IMR-90 (cell line): ENCODE results near the gene FTO. TPM values are rescaled to one million over a fixed set of nuclear protein-coding genes. Genes with fewer than 3 reads are reported as not detected.
"Not testable (repeated sequence)": the region's sequence is repeated elsewhere in the genome, so short reads cannot be mapped to it uniquely, and the experiment has no call there.

Source experiments
- ATAC-seq: fragments of 200-7000 bp; cut with Tn5 transposase; 2 replicates; pipeline ENCODE4 v1.9.1; 2020; ENCODE audit warnings: low read depth, mild to moderate bottlenecking, moderate library complexity
- BruUV-seq: library from RNA; stranded (reverse); fragments of 400-500 nt; replicated peaks from 2 replicates; lab custom pipeline; 2021; lab: Mats Ljungman, UMichigan
- CTCF ChIA-PET: fragments of 300-600 bp; formaldehyde crosslinking; extraction: SDS; loops from one replicate; lab custom pipeline; 2021; ENCODE audit warnings: antibody characterized with exemption; lab: Yijun Ruan, JAX
- POLR2A ChIA-PET: fragments of 300-600 bp; sonication (Branson Sonifier 250); formaldehyde crosslinking; loops from one replicate; lab custom pipeline; 2022; ENCODE audit warnings: antibody characterized with exemption; ENCODE audit not compliant: unreplicated experiment; lab: Charles Lee
- DNase-seq: peaks from one replicate; pipeline ENCODE4 v3.0.0; 2013
- H2AFZ ChIP-seq: replicated peaks from 2 replicates; pipeline ENCODE3; 2013; ENCODE audit warnings: low read length, mild to moderate bottlenecking; ENCODE audit not compliant: poor library complexity
- H2AK5ac ChIP-seq: 2 replicates; pipeline ENCODE4 v1.6.1; 2013; ENCODE audit warnings: low read depth, low read length, inconsistent platforms
- H2AK9ac ChIP-seq: replicated peaks from 2 replicates; pipeline ENCODE3; 2013; ENCODE audit warnings: mild to moderate bottlenecking, low read depth, low read length, moderate library complexity; ENCODE audit not compliant: poor library complexity
- H2BK120ac ChIP-seq: 2 replicates; pipeline ENCODE4 v1.6.1; 2013; ENCODE audit warnings: low read depth, low read length, inconsistent platforms
- H2BK15ac ChIP-seq: 3 replicates; pipeline ENCODE4 v1.6.1; 2013; ENCODE audit warnings: low read depth, low read length, inconsistent platforms
- H2BK20ac ChIP-seq: 2 replicates; pipeline ENCODE4 v1.6.1; 2013; ENCODE audit warnings: low read depth, mild to moderate bottlenecking, inconsistent platforms, low read length, moderate library complexity
- H2BK5ac ChIP-seq: 2 replicates; pipeline ENCODE4 v1.6.1; 2013; ENCODE audit warnings: mild to moderate bottlenecking, low read depth, low read length, inconsistent platforms; ENCODE audit not compliant: poor library complexity, severe bottlenecking
- H3K14ac ChIP-seq: replicated peaks from 2 replicates; pipeline ENCODE4 v1.6.1; 2013; ENCODE audit warnings: low read depth, low read length, inconsistent platforms
- H3K18ac ChIP-seq: 2 replicates; pipeline ENCODE4 v1.6.1; 2013; ENCODE audit warnings: low read depth, low read length, control low read depth
- H3K23ac ChIP-seq: 2 replicates; pipeline ENCODE4 v1.6.1; 2013; ENCODE audit warnings: low read depth, low read length, inconsistent platforms
- H3K27ac ChIP-seq: 2 replicates; pipeline ENCODE4 v1.5.1; 2013; ENCODE audit warnings: mild to moderate bottlenecking, control low read depth, low read length; ENCODE audit not compliant: insufficient read depth
- H3K27me3 ChIP-seq: 2 replicates; pipeline ENCODE4 v1.6.1; 2013; ENCODE audit warnings: low read length; ENCODE audit not compliant: control insufficient read depth, insufficient read depth
- H3K36me3 ChIP-seq: 2 replicates; pipeline ENCODE4 v1.6.1; 2013; ENCODE audit warnings: low read length, mixed read lengths; ENCODE audit not compliant: control insufficient read depth, insufficient read depth
- H3K4ac ChIP-seq: 2 replicates; pipeline ENCODE4 v1.6.1; 2013; ENCODE audit warnings: low read depth, low read length, inconsistent platforms
- H3K4me1 ChIP-seq: 2 replicates; pipeline ENCODE4 v1.6.1; 2013; ENCODE audit warnings: low read length, mixed read lengths; ENCODE audit not compliant: control insufficient read depth, insufficient read depth
- H3K4me2 ChIP-seq: 2 replicates; pipeline ENCODE4 v1.6.1; 2013; ENCODE audit warnings: low read depth, mild to moderate bottlenecking, control low read depth, low read length, moderate library complexity
- H3K4me3 ChIP-seq: 2 replicates; pipeline ENCODE4 v1.5.1; 2013; ENCODE audit warnings: low read depth, mild to moderate bottlenecking, control low read depth, low read length, moderate library complexity; ENCODE audit not compliant: insufficient read depth
- H3K56ac ChIP-seq: 2 replicates; pipeline ENCODE4 v1.6.1; 2013; ENCODE audit warnings: low read length, inconsistent platforms; ENCODE audit not compliant: insufficient read depth; ENCODE audit errors: extremely low read depth
- H3K79me1 ChIP-seq, 2 experiments: 2 replicates each; pipeline ENCODE4 v1.6.1; 2013; ENCODE audit warnings: low read length in 2 of 2, inconsistent platforms in 1 of 2, low read depth in 1 of 2
- H3K9ac ChIP-seq: 2 replicates; pipeline ENCODE4 v1.6.1; 2013; ENCODE audit warnings: low read depth, low read length, control low read depth
- H3K9me1 ChIP-seq: 2 replicates; pipeline ENCODE4 v1.6.1; 2013; ENCODE audit warnings: low read length, inconsistent platforms; ENCODE audit not compliant: insufficient read depth
- H3K9me3 ChIP-seq: 2 replicates; pipeline ENCODE4 v1.6.1; 2013; ENCODE audit warnings: low read length; ENCODE audit not compliant: control insufficient read depth, insufficient read depth
- H4K20me1 ChIP-seq: 2 replicates; pipeline ENCODE4 v1.6.1; 2013; ENCODE audit warnings: low read length, inconsistent platforms; ENCODE audit not compliant: insufficient read depth
- H4K5ac ChIP-seq: 2 replicates; pipeline ENCODE4 v1.6.1; 2013; ENCODE audit warnings: mild to moderate bottlenecking, low read depth, low read length, control low read depth
- H4K8ac ChIP-seq, 2 experiments: 2 replicates each; pipeline ENCODE4 v1.6.1; 2013; ENCODE audit warnings: low read depth in 2 of 2, low read length in 2 of 2, control low read depth in 1 of 2, inconsistent platforms in 1 of 2
- H4K91ac ChIP-seq: 2 replicates; pipeline ENCODE4 v1.6.1; 2013; ENCODE audit warnings: low read depth, low read length, inconsistent platforms; ENCODE audit not compliant: insufficient read depth
- WGBS, 2 experiments: methylation state at CpG; one replicate each; pipeline versions ENCODE4 v1.1.5 to v1.1.7; 2013; ENCODE audit warnings: missing lambda C conversion rate in 2 of 2; ENCODE audit not compliant: insufficient read length in 1 of 2; ENCODE audit errors: extremely low coverage in 2 of 2; 5-methylcytosine and 5-hydroxymethylcytosine counted together
- dilution Hi-C: fragments of 300-500 bp; cut with HindIII; formaldehyde crosslinking; loops from one replicate; pipeline ENCODE4 v1.14.3; 2018; ENCODE audit warnings: low sequenced_read_pairs; ENCODE audit not compliant: unreplicated experiment
- in situ Hi-C: fragments of 300-500 bp; cut with MboI; formaldehyde crosslinking; loops from 3 replicates; pipeline ENCODE4 v1.14.3; 2019; ENCODE audit warnings: low sequenced_read_pairs, inconsistent platforms, mixed read lengths
- intact Hi-C: fragments of 100-400 bp; cut with micrococcal nuclease; formaldehyde crosslinking; loops from 2 replicates; pipeline ENCODE4 v1.10.0; 2022
- polyA plus RNA-seq, 3 experiments: library from polyadenylated mRNA; depleted of rRNA; stranded (reverse); fragments of >200 nt; gene quantifications; 2 replicates each; pipeline ENCODE4 v1.2.3, GENCODE V29; 2012; ENCODE audit warnings: low replicate concordance in 1 of 3
- total RNA-seq: library from RNA; depleted of rRNA; stranded (reverse); fragments of >200 nt; gene quantifications from 2 replicates; pipeline ENCODE4 v1.2.3, GENCODE V29; 2012

The FTO gene
- total and polyA plus RNA-seq, 2 of the 4 experiments (the other 2 are of a cell fraction): 70.3 to 132 TPM

GRCh38 chr16:53846549-53846948, 142.6 kb downstream of the FTO start:
- WGBS, 2 experiments: no CpG with 5 or more reads among the region's 5 CpGs
- DNase-seq, H3K4ac ChIP-seq, H3K27me3 ChIP-seq, H2BK5ac ChIP-seq, H4K20me1 ChIP-seq, H3K9me1 ChIP-seq, H3K14ac ChIP-seq, H2BK20ac ChIP-seq, intact Hi-C loops, H2BK15ac ChIP-seq, CTCF ChIA-PET, H4K5ac ChIP-seq, H2AK5ac ChIP-seq, H3K27ac ChIP-seq, H3K23ac ChIP-seq, H3K4me2 ChIP-seq, H3K36me3 ChIP-seq, H3K4me1 ChIP-seq, H3K9ac ChIP-seq, dilution Hi-C loops, H3K56ac ChIP-seq, H2AK9ac ChIP-seq, H2BK120ac ChIP-seq, H3K79me1 ChIP-seq, ATAC-seq, H2AFZ ChIP-seq, H3K9me3 ChIP-seq, H4K91ac ChIP-seq, POLR2A ChIA-PET, H3K18ac ChIP-seq, H3K4me3 ChIP-seq, in situ Hi-C loops, H4K8ac ChIP-seq, BruUV-seq: not testable (repeated sequence)
